DOHH2 (cell line): ENCODE measurements around the gene GAGE10.
"Not testable (repeated sequence)": the region's sequence is repeated elsewhere in the genome, so short reads cannot be mapped to it uniquely, and the experiment has no call there.

Source experiments
- CTCF ChIP-seq: fragments of 200-600 bp; sonication (generic); IDR thresholded peaks from one replicate; pipeline ENCODE4 v1.5.1; 2014; ENCODE audit warnings: antibody characterized with exemption, mild to moderate bottlenecking, low read depth, low read length; ENCODE audit not compliant: poor library complexity, severe bottlenecking
- EZH2phosphoT487 ChIP-seq: fragments of 200-600 bp; sonication (generic); IDR thresholded peaks from 2 replicates; pipeline ENCODE4 v1.6.1; 2017; ENCODE audit warnings: borderline replicate concordance, mild to moderate bottlenecking, antibody characterized with exemption, low read length, moderate library complexity, mixed read lengths

- not testable (repeated sequence) for TF ChIP-seq CTCF, EZH2phosphoT487
These were observed 20.3 kb downstream of the GAGE10 start for GRCh38 chrX:49323735-49324134.
